Measurements from ENCODE around the gene TMEM95.
"Not testable (repeated sequence)": the region's sequence is repeated elsewhere in the genome, so short reads cannot be mapped to it uniquely, and the experiment has no call there.

TMEM95 gene

DNA sequence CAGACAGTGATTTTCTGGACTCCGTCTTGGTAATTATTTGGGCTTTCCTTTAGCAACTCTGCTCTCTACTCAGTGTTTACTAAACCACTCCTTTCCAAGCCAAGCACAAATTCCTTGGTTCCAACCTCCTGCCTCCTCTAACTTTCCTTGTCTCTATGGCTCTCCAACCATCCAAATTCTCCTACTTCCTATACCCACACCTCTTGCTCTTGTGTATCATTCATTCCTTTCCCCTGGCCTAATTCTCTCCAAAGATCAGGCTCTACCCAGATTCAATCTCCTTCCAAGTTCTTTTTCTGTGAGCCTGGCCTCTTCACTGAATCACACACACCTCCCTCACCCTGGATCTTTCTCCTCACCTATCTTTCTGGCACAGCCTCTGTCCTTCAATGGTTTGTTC, 26.9 kb upstream of the TMEM95 start:
- H3K27ac ChIP-seq, result peak overlapping the region; percentile 93
- no peak for DNase-seq (ENCODE audit: low spot score)
- TF ChIP-seq, protein P1, sequence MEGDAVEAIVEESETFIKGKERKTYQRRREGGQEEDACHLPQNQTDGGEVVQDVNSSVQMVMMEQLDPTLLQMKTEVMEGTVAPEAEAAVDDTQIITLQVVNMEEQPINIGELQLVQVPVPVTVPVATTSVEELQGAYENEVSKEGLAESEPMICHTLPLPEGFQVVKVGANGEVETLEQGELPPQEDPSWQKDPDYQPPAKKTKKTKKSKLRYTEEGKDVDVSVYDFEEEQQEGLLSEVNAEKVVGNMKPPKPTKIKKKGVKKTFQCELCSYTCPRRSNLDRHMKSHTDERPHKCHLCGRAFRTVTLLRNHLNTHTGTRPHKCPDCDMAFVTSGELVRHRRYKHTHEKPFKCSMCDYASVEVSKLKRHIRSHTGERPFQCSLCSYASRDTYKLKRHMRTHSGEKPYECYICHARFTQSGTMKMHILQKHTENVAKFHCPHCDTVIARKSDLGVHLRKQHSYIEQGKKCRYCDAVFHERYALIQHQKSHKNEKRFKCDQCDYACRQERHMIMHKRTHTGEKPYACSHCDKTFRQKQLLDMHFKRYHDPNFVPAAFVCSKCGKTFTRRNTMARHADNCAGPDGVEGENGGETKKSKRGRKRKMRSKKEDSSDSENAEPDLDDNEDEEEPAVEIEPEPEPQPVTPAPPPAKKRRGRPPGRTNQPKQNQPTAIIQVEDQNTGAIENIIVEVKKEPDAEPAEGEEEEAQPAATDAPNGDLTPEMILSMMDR (conservative IDR thresholded peaks at IDR 0.05; ENCODE audit: low read depth), result no peak
- POLR2A ChIA-PET (ENCODE audit: low non-redundant PET), result no interaction called here
- CTCF ChIA-PET, result no interaction called here

DNA sequence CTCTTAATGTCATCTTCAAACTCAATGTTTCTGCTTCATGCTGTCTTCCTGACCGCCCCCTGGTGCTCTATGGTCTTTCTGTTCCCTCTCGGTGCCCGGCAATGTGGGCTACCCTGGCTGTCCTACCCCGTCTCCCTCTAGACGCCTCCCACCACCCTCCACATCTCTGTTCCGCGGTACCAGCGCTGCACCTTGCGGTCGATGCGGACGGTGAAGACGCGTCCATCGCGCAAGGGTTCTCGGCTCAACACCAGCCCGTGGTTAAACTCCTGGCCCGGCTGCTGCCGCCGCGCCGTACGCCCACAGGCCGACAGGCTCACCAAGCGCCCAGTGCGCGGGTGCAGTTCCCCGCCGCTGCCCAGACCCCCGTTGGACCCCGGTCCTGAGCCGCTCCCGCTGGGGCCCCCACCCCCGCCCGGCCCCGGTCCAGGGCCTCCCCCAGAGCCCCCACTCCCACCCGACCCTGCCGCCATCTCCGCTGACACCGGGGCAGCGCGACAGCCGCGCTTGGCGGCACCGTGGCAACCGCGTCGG, 26.0 kb upstream of the TMEM95 start, which contains the start of gene NEURL4:
Gene NEURL4, minus strand, starts transcription at position 496 of the 534 bp plus-strand sequence. Its CDS starts 23 bp downstream, at position 473.
- CTCF ChIA-PET, result interaction anchor here (0.9 to 1.0 kb wide), 2 partner anchors 12 to 15 kb away, joined by 3 to 6 read pairs; no protein-coding TSS in a partner anchor
- peak within 1 kb of the TSS; percentile 93 for H3K27ac ChIP-seq
- POLR2A ChIA-PET (ENCODE audit: low non-redundant PET), result interaction anchor here (0.9 to 1.3 kb wide), 3 partner anchors 21 to 85 kb away, joined by 3 to 5 read pairs (median 3); no protein-coding TSS in a partner anchor
- DNase-seq (ENCODE audit: low spot score), result peak; percentile 34
- TF ChIP-seq, protein P1 (conservative IDR thresholded peaks at IDR 0.05; ENCODE audit: low read depth), result no peak

DNA sequence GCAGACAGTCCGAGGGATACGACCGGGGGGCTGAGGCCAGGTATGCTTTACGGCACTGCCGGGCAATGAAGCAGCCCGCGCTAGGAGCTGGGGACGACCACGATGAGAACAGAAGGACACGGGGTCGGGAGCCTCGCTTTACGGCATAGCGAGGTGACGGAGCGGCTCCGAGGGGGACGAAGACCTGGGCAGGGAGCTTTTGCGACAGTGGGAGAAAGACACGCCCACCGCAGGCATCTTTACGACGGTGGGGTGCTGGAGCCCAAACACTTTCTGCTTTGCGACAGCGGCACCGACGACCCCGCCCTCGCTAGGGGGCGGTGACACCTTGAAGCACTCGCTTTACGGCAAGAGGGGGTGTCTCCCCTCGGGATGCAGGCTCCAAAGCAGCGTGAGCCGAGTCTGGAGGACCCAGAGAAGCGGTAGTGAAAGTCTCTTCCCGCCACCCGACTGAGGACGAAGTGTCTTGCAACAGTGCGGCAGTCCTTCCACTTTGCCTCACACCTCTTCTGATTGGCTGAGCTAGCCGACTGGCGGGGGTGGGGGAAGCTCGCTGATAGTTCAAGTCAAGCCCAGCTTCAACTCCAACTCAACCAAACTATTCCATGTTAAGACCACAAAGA, 25.5 kb upstream of the TMEM95 start:
- DNase-seq (ENCODE audit: low spot score), result peak; percentile 98
- TF ChIP-seq, protein P1 (conservative IDR thresholded peaks at IDR 0.05; ENCODE audit: low read depth), result no peak
- peak overlapping the region; percentile 93 for H3K27ac ChIP-seq
- CTCF ChIA-PET, result interaction anchor here (0.9 to 1.0 kb wide), 3 partner anchors 12 to 19 kb away, joined by 3 to 6 read pairs (median 3); no protein-coding TSS in a partner anchor
- POLR2A ChIA-PET (ENCODE audit: low non-redundant PET), result interaction anchor here (0.7 to 1.3 kb wide), 5 partner anchors 21 to 633 kb away, joined by 3 to 5 read pairs (median 3); no protein-coding TSS in a partner anchor

DNA sequence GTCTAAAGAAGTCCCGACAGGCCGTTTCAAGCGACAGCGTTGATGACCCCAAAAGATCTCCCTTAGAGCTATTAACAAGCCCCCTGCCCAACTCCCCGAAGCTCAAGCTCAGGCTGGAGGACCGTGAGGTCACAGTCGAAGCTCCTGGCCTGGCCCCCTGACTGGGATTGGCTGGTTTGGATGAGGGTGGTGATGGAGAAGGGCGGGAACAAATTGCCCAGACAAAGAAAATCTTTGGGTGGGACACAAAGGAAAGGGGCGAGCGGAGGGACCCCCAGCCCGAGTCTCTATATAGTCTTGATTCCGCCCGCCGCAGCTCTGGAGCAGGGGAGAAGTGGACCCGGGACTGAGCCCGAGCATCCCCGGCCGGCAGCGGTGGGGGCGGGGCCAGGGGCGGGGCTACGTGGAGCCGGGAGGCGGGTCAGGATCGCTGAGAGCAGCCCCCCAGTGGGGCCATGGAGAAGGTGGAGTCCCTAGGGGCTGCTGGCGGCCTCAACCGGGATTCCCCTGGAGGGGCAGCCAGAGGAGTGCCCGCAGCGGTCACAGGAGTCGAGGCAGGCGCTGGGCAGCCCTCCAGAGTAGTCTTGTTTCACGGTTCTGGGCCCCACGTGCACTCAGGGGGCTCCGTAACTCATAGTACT, 24.8 kb upstream of the TMEM95 start:
- DNase-seq (ENCODE audit: low spot score), result peak; percentile 94
- ChIA-PET CTCF (interaction anchor here (0.7 to 1.0 kb wide), 4 partner anchors 13 to 18 kb away, joined by 3 to 6 read pairs (median 3); no protein-coding TSS in a partner anchor), POLR2A (ENCODE audit: low non-redundant PET) (interaction anchor here (0.5 to 1.3 kb wide), 5 partner anchors 20 to 633 kb away, joined by 3 to 5 read pairs (median 3); no protein-coding TSS in a partner anchor)
- H3K27ac ChIP-seq, result peak overlapping the region; percentile 93
- TF ChIP-seq, protein P1 (conservative IDR thresholded peaks at IDR 0.05; ENCODE audit: low read depth), result no peak

DNA sequence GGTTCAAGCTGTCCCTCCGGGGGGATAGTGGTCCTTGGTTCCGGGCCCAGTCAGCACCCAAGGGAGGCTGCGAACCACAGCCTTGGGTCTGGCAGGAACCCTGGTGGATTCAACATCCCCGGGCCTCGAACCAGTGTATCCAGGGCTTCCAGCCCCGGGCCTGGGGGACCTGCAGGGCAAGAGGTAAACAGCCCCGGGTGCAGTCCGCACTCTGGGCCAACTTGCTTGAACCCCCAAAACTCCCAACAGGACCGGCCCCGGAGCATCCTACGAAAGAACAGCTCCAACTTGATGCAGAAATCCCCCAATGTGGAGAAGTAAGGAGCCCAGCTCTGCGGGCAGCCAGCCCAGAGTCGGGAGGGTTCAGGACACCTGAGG, 24.3 kb upstream of the TMEM95 start:
- peak overlapping the region; percentile 93 for H3K27ac ChIP-seq
- TF ChIP-seq, protein P1 (conservative IDR thresholded peaks at IDR 0.05; ENCODE audit: low read depth), result no peak
- DNase-seq (ENCODE audit: low spot score), result no peak
- ChIA-PET CTCF (interaction anchor here (0.7 kb wide), 1 partner anchor 17 kb away, joined by 3 read pairs; no protein-coding TSS in a partner anchor), POLR2A (ENCODE audit: low non-redundant PET) (interaction anchor here (0.6 kb wide), 1 partner anchor 10 kb away, joined by 3 read pairs; no protein-coding TSS in a partner anchor)

DNA sequence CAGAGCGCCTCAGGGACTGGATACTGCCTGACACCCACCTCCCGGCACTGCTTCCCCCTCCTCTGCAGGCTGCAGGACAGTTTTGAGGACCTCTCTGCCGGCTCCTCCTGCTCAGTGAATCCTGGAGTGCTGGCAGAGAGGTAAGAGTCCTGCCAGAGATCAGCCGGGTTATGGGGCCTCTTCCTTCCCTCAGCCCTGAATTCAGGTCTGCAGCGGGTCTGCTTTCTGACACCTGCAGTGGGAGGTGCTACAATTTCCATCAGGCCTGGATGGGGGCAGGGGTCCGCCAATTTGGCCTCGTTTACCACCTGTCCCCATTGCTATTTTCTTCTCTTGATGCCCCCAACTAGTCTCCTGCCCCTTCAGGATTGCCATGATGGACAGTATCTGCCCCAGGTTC, 22.8 kb upstream of the TMEM95 start:
- DNase-seq (ENCODE audit: low spot score), result no peak
- TF ChIP-seq, protein P1 (conservative IDR thresholded peaks at IDR 0.05; ENCODE audit: low read depth), result no peak
- ChIA-PET CTCF (interaction anchor here (0.6 kb wide), 1 partner anchor 170 kb away, joined by 3 read pairs; no protein-coding TSS in a partner anchor), POLR2A (ENCODE audit: low non-redundant PET) (no interaction called here)
- H3K27ac ChIP-seq, result no peak overlapping the region

DNA sequence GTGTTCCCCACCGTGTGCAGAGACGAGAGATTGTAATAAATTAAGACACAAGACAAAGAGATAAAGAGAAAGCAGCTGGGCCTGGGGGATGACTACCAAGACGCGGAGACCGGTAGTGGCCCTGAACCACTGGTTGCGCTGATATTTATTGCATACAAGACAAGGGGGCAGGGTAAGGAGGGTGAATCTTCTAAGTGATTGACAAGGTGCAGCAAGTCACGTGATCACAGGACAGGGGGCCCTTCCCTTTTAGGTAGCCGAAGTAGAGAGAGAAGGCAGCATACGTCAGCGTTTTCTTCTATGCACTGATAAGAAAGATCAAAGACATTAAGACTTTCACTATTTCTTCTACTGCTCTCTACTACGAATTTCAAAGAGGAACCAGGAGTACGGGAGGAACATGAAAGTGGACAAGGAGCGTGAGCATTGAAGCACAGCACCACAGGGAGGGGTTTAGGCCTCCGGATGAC, 22.3 kb upstream of the TMEM95 start:
- H3K27ac ChIP-seq; POLR2A ChIA-PET (ENCODE audit: low non-redundant PET); DNase-seq (ENCODE audit: low spot score): not testable (repeated sequence)
- CTCF ChIA-PET, result interaction anchor here (0.6 kb wide), 1 partner anchor 170 kb away, joined by 3 read pairs; no protein-coding TSS in a partner anchor
